BE2C (cell line): ENCODE data around the gene DISC1.

Experiments
- DNase-seq: peaks from one replicate; pipeline ENCODE4 v3.0.0-alpha.2; 2020
- H3K27me3 ChIP-seq: fragments of 250-450 bp; sonication (Bioruptor Pico); 2 replicates; pipeline ENCODE4 v1.5.1; 2020; ENCODE audit warnings: mild to moderate bottlenecking
- H3K36me3 ChIP-seq: fragments of 250-450 bp; sonication (Bioruptor Pico); 2 replicates; pipeline ENCODE4 v1.5.1; 2020; ENCODE audit warnings: mild to moderate bottlenecking
- H3K4me1 ChIP-seq: fragments of 250-450 bp; sonication (Bioruptor Pico); 2 replicates; pipeline ENCODE4 v1.5.1; 2020
- H3K4me3 ChIP-seq: 2 replicates; pipeline ENCODE4 v1.5.1; 2011; ENCODE audit warnings: low read depth, low read length
- H3K9me3 ChIP-seq: fragments of 250-450 bp; sonication (Bioruptor Pico); 2 replicates; pipeline ENCODE4 v1.5.1; 2020
- CTCF ChIP-seq: IDR thresholded peaks from 2 replicates; pipeline ENCODE4 v1.5.1; 2012; ENCODE audit warnings: mild to moderate bottlenecking, low read depth, low read length

Gene DISC1

GRCh38 chr1:232077809-232078208 is 451.2 kb downstream of the DISC1 start:
- no peak overlapping the region for H3K4me3 ChIP-seq
- no peak for DNase-seq
- TF ChIP-seq CTCF: no peak

GRCh38 chr1:232084584-232085223 is 458.1 kb downstream of the DISC1 start:
- no peak for DNase-seq
- H3K36me3 ChIP-seq: no peaks in the 10 kb centered on the region
- H3K4me1 ChIP-seq: no peaks in the 10 kb centered on the region
- H3K27me3 ChIP-seq: no peaks in the 10 kb centered on the region
- no peak overlapping the region for H3K4me3 ChIP-seq
- H3K9me3 ChIP-seq: no peaks in the 10 kb centered on the region
- TF ChIP-seq CTCF: no peak

More at GRCh38 chr1:232077809-232078208, 451.2 kb downstream of the DISC1 start:
- no peaks in the 10 kb centered on the region; the same call in 1 of the 2 replicates for H3K9me3 ChIP-seq
- H3K36me3 ChIP-seq: no peaks in the 10 kb centered on the region
- H3K4me1 ChIP-seq: no peaks in the 10 kb centered on the region
- H3K27me3 ChIP-seq: no peaks in the 10 kb centered on the region

DNA sequence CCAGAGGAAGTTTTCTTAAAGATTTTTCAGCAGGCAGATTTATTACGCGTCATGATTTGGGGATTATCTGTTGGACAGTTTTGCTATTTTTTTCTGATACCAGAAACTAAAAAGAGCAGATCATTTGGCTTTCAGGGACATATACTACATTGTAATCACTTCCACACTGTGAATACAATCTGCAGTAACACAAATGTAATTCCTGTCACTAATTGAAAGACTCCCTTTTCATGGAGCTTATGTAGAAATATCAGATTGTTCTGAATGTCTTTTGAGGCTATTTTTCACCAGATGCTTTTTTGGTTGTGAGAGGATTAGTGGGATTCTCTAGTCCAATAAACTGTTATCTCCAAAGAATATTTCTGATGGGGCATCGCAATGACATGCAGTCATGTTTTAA is 464.2 kb downstream of the DISC1 start:
- no peak overlapping the region for H3K4me3 ChIP-seq
- no peaks in the 10 kb centered on the region for H3K4me1 ChIP-seq
- TF ChIP-seq CTCF: no peak
- no peaks in the 10 kb centered on the region for H3K27me3 ChIP-seq
- no peak for DNase-seq
- no peaks in the 10 kb centered on the region for H3K9me3 ChIP-seq
- no peaks in the 10 kb centered on the region for H3K36me3 ChIP-seq
